Measurements from ENCODE around the gene EFEMP1.

The EFEMP1 gene

DNA sequence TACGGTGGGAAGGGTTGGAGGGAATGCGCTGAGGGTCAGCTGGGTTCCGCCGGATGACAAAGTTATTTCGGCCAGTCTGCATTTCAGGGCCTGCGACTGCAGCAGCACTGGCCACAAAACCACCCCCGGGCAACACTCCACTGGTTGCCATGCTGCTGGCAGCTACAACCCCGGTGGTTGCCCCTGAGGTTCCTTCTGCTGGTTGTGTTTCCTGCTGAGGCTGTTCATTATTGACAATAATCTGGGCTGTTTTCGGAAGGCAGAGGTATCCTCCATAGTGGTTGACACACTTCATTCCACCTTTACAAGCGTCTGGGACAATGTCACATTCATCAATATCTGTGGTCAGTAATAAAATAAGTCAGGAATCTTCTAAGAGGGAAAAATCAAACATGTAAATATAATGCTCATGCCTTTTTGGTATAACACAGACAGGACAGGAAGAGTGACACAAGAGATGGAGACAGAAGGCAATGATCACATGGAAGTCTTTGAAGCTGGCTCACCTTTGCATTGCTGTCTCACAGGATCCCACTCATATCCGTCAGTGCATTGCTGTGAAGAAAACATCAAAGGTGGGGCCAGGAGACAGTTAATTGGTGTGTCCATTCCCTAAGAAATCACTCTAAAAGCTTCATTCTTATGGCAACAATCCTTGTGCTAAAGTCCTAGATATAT, 5.7 kb downstream of the EFEMP1 start:
- Histone ChIP-seq H3K36me3 (ENCODE audit: control insufficient read depth, insufficient read depth, low read length) (no peaks in the 10 kb centered on the region), H3K4me3 (ENCODE audit: insufficient read depth, low read depth, low read length) (no peak overlapping the region), H3K4me1 (ENCODE audit: control insufficient read depth, insufficient read depth, low read length) (peaks cover 8% of the 10 kb centered on the region), H3K27ac (ENCODE audit: insufficient read depth, low read depth, low read length, poor library complexity, severe bottlenecking) (no peak overlapping the region), H3K27me3 (ENCODE audit: control insufficient read depth, insufficient read depth, low read length, poor library complexity, severe bottlenecking) (peaks cover 17% of the 10 kb centered on the region), H3K9me3 (ENCODE audit: control insufficient read depth, low read length) (no peaks in the 10 kb centered on the region)
- 95% methylated on average over 11 of the region's 11 CpGs for WGBS, 2 experiments

- no peaks in the 10 kb centered on the region for H3K9me3 ChIP-seq (ENCODE audit: control insufficient read depth, low read length)
- no peak overlapping the region for H3K27ac ChIP-seq (ENCODE audit: insufficient read depth, low read depth, low read length, poor library complexity, severe bottlenecking)
- H3K36me3 ChIP-seq (ENCODE audit: control insufficient read depth, insufficient read depth, low read length): no peaks in the 10 kb centered on the region
- peaks cover 8% of the 10 kb centered on the region for H3K4me1 ChIP-seq (ENCODE audit: control insufficient read depth, insufficient read depth, low read length)
- WGBS, 2 experiments: 91 to 96% methylated on average over 5 of the region's 5 CpGs
- H3K4me3 ChIP-seq (ENCODE audit: insufficient read depth, low read depth, low read length): no peak overlapping the region
- H3K27me3 ChIP-seq (ENCODE audit: control insufficient read depth, insufficient read depth, low read length, poor library complexity, severe bottlenecking): peaks cover 9% of the 10 kb centered on the region
Measured at GRCh38 chr2:55917117-55917516, 6.5 kb downstream of the EFEMP1 start.

DNA sequence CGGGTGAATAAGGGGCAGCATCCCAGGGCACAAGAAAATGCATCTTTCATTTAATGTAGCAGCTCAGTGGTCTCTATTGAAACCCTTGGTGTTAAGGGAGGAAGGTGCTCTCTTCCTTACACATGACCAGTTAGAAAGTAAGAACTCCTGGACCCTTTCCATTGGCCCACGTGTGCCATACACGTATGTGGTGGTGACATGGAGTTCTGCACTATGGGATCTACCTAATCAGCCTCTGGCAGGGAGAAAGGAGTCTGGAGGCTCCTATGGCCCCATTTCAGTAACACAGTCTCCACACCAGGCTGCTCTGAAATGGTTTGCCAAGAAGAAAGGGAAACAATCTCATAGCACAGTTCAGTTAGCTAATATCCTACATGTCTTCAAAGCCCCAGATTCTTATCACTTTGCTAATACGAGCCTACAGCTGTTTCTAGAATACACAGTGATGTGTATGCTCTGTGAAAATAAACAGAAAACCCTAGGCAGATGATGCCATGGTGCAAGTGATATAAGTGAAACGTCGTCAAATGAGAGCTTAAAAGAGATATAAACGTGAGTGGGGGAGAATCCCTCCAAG, 7.0 kb downstream of the EFEMP1 start:
- 93 to 97% methylated on average over 7 of the region's 7 CpGs for WGBS, 2 experiments
- H3K27ac ChIP-seq (ENCODE audit: insufficient read depth, low read depth, low read length, poor library complexity, severe bottlenecking): no peak overlapping the region
- H3K36me3 ChIP-seq (ENCODE audit: control insufficient read depth, insufficient read depth, low read length): no peaks in the 10 kb centered on the region
- H3K4me1 ChIP-seq (ENCODE audit: control insufficient read depth, insufficient read depth, low read length): peaks cover 8% of the 10 kb centered on the region
- H3K4me3 ChIP-seq (ENCODE audit: insufficient read depth, low read depth, low read length): no peak overlapping the region
- no peaks in the 10 kb centered on the region for H3K9me3 ChIP-seq (ENCODE audit: control insufficient read depth, low read length)
- peaks cover 4% of the 10 kb centered on the region for H3K27me3 ChIP-seq (ENCODE audit: control insufficient read depth, insufficient read depth, low read length, poor library complexity, severe bottlenecking)

- no peaks in the 10 kb centered on the region for H3K9me3 ChIP-seq (ENCODE audit: control insufficient read depth, low read length)
- 75 to 100% methylated on average over 1 of the region's 1 CpG for WGBS, 2 experiments
- H3K36me3 ChIP-seq (ENCODE audit: control insufficient read depth, insufficient read depth, low read length): no peaks in the 10 kb centered on the region
- H3K4me3 ChIP-seq (ENCODE audit: insufficient read depth, low read depth, low read length): no peak overlapping the region
- no peaks in the 10 kb centered on the region for H3K27me3 ChIP-seq (ENCODE audit: control insufficient read depth, insufficient read depth, low read length, poor library complexity, severe bottlenecking)
- H3K4me1 ChIP-seq (ENCODE audit: control insufficient read depth, insufficient read depth, low read length): peaks cover 7% of the 10 kb centered on the region
- no peak overlapping the region for H3K27ac ChIP-seq (ENCODE audit: insufficient read depth, low read depth, low read length, poor library complexity, severe bottlenecking)
Measured at GRCh38 chr2:55914786-55915185, 8.8 kb downstream of the EFEMP1 start.

- Histone ChIP-seq H3K27ac (ENCODE audit: insufficient read depth, low read depth, low read length, poor library complexity, severe bottlenecking) (no peak overlapping the region), H3K9me3 (ENCODE audit: control insufficient read depth, low read length) (no peaks in the 10 kb centered on the region), H3K27me3 (ENCODE audit: control insufficient read depth, insufficient read depth, low read length, poor library complexity, severe bottlenecking) (no peaks in the 10 kb centered on the region), H3K36me3 (ENCODE audit: control insufficient read depth, insufficient read depth, low read length) (no peaks in the 10 kb centered on the region), H3K4me1 (ENCODE audit: control insufficient read depth, insufficient read depth, low read length) (no peaks in the 10 kb centered on the region), H3K4me3 (ENCODE audit: insufficient read depth, low read depth, low read length) (no peak overlapping the region)
- WGBS, 2 experiments: 89 to 92% methylated on average over 3 of the region's 3 CpGs
Measured at GRCh38 chr2:55912926-55913325, 10.7 kb downstream of the EFEMP1 start.

DNA sequence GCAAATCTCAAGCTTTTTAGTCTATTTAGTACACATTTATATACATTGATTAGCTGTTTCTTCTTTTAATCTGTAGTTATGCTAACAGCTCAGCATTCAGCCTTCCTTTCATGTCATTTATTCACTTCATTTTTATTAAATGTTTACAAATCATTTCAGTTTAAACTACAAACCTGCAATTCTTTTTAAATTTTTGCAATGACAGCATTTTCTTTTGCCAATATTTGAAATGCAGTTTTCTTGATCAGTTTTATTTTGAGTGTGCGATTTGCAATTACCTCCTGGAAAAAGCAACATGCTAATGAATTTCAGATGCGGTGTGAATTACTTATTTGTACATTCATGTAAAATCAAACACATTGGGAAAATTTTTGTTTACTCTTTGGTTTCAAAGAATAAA, 13.5 kb downstream of the EFEMP1 start:
- H3K27me3 ChIP-seq (ENCODE audit: control insufficient read depth, insufficient read depth, low read length, poor library complexity, severe bottlenecking): no peaks in the 10 kb centered on the region
- H3K27ac ChIP-seq (ENCODE audit: insufficient read depth, low read depth, low read length, poor library complexity, severe bottlenecking): no peak overlapping the region
- H3K4me3 ChIP-seq (ENCODE audit: insufficient read depth, low read depth, low read length): no peak overlapping the region
- no peaks in the 10 kb centered on the region for H3K9me3 ChIP-seq (ENCODE audit: control insufficient read depth, low read length)
- WGBS, 2 experiments: 100% methylated on average over 2 of the region's 2 CpGs; no CpG with 5 or more reads in 1 of the 2 experiments
- no peaks in the 10 kb centered on the region for H3K4me1 ChIP-seq (ENCODE audit: control insufficient read depth, insufficient read depth, low read length)
- H3K36me3 ChIP-seq (ENCODE audit: control insufficient read depth, insufficient read depth, low read length): no peaks in the 10 kb centered on the region

GRCh38 chr2:55907686-55908085, 15.9 kb downstream of the EFEMP1 start:
- H3K9me3 ChIP-seq (ENCODE audit: control insufficient read depth, low read length): no peaks in the 10 kb centered on the region
- H3K4me1 ChIP-seq (ENCODE audit: control insufficient read depth, insufficient read depth, low read length): no peaks in the 10 kb centered on the region
- H3K4me3 ChIP-seq (ENCODE audit: insufficient read depth, low read depth, low read length): no peak overlapping the region
- H3K36me3 ChIP-seq (ENCODE audit: control insufficient read depth, insufficient read depth, low read length): no peaks in the 10 kb centered on the region
- no peak overlapping the region for H3K27ac ChIP-seq (ENCODE audit: insufficient read depth, low read depth, low read length, poor library complexity, severe bottlenecking)
- WGBS, 2 experiments: 55 to 86% methylated on average over 2 to 3 of the region's 3 CpGs
- H3K27me3 ChIP-seq (ENCODE audit: control insufficient read depth, insufficient read depth, low read length, poor library complexity, severe bottlenecking): no peaks in the 10 kb centered on the region

DNA sequence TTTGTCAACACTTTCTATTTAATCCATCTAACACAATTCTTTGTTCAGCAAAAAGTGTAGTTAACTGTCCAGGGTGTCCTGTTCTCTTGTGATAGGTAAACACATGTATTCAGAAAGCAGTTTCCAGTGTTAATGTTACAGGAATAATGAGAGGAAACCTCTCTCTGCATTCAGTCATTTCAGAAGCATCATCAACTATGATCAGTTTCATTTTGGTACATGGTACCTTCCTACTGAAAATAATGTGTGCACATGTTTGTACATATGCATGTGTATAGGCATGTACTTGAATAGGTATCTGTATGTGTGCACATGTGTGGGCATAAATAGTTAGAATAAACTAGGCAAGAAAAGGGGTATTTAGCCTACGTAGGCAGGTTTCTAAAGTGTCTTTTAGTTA, 16.6 kb downstream of the EFEMP1 start:
- Histone ChIP-seq H3K36me3 (ENCODE audit: control insufficient read depth, insufficient read depth, low read length) (no peaks in the 10 kb centered on the region), H3K9me3 (ENCODE audit: control insufficient read depth, low read length) (no peaks in the 10 kb centered on the region), H3K27ac (ENCODE audit: insufficient read depth, low read depth, low read length, poor library complexity, severe bottlenecking) (no peak overlapping the region), H3K4me3 (ENCODE audit: insufficient read depth, low read depth, low read length) (no peak overlapping the region), H3K4me1 (ENCODE audit: control insufficient read depth, insufficient read depth, low read length) (no peaks in the 10 kb centered on the region), H3K27me3 (ENCODE audit: control insufficient read depth, insufficient read depth, low read length, poor library complexity, severe bottlenecking) (no peaks in the 10 kb centered on the region)
- 82 to 83% methylated on average over 1 of the region's 1 CpG for WGBS, 2 experiments

DNA sequence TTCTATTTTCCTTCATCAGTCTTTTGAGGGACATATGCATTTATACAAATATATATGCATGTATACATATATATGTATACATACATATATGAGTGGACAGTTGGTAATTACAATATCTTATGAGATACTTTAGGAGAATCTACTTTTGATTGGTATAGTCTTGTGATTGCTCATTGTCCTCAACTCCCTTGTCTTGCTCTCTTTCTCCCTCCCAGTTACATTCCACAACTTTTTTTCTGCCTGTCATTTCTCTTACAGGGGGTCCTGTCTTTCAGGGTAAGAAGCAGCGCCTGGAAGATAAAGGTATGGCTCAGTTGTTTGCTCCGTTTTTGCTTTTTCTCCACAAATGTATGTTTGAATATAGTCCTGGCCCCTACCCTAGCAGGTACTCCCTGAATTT, 19.9 kb downstream of the EFEMP1 start:
- WGBS, 2 experiments: 89 to 90% methylated on average over 2 of the region's 2 CpGs
- Histone ChIP-seq H3K27ac (ENCODE audit: insufficient read depth, low read depth, low read length, poor library complexity, severe bottlenecking) (no peak overlapping the region), H3K9me3 (ENCODE audit: control insufficient read depth, low read length) (no peaks in the 10 kb centered on the region), H3K4me3 (ENCODE audit: insufficient read depth, low read depth, low read length) (no peak overlapping the region), H3K36me3 (ENCODE audit: control insufficient read depth, insufficient read depth, low read length) (no peaks in the 10 kb centered on the region), H3K27me3 (ENCODE audit: control insufficient read depth, insufficient read depth, low read length, poor library complexity, severe bottlenecking) (no peaks in the 10 kb centered on the region), H3K4me1 (ENCODE audit: control insufficient read depth, insufficient read depth, low read length) (no peaks in the 10 kb centered on the region)

- Histone ChIP-seq H3K27ac (ENCODE audit: insufficient read depth, low read depth, low read length, poor library complexity, severe bottlenecking) (no peak overlapping the region), H3K9me3 (ENCODE audit: control insufficient read depth, low read length) (no peaks in the 10 kb centered on the region), H3K36me3 (ENCODE audit: control insufficient read depth, insufficient read depth, low read length) (no peaks in the 10 kb centered on the region), H3K4me1 (ENCODE audit: control insufficient read depth, insufficient read depth, low read length) (no peaks in the 10 kb centered on the region), H3K27me3 (ENCODE audit: control insufficient read depth, insufficient read depth, low read length, poor library complexity, severe bottlenecking) (no peaks in the 10 kb centered on the region), H3K4me3 (ENCODE audit: insufficient read depth, low read depth, low read length) (no peak overlapping the region)
Measured at GRCh38 chr2:55902971-55903370, 20.6 kb downstream of the EFEMP1 start.
